Smooth muscle cell of the coronary artery (primary cell): ENCODE measurements around the gene RPA1. TPM values are rescaled to one million over a fixed set of nuclear protein-coding genes. Genes with fewer than 3 reads are reported as not detected.

Experiments used
- total RNA-seq: library from RNA; depleted of rRNA; stranded (reverse); fragments of >200 nt; gene quantifications from 2 replicates; pipeline ENCODE4 v1.2.3, GENCODE V29; 2014; ENCODE audit warnings: low replicate concordance

The RPA1 gene
- 36.0 and 55.3 TPM in 2 replicates for total RNA-seq

GRCh38 chr17:1829592-1830257, at the start of gene RPA1, which contains the start of gene SMYD4:
Gene RPA1, plus strand, starts transcription at chr17:1830005. Its CDS starts 89 bp downstream, at chr17:1830094.
Gene SMYD4, minus strand, starts transcription at chr17:1829902. Its CDS starts 1,908 bp downstream, at chr17:1827994.

Other genes starting within 250 kb of the RPA1 start
- 7.8 and 16.5 TPM in 2 replicates for gene SLC43A2, start 201.2 kb upstream of the RPA1 start, total RNA-seq
- gene SCARF1, start 184.3 kb upstream of the RPA1 start, total RNA-seq: 0.23 and 0.94 TPM in 2 replicates
- 6.2 and 6.8 TPM in 2 replicates for gene RILP, start 180.1 kb upstream of the RPA1 start, total RNA-seq
- gene PRPF8, start 145.1 kb upstream of the RPA1 start, total RNA-seq: 69.7 and 82.7 TPM in 2 replicates
- gene TLCD2, start 119.6 kb upstream of the RPA1 start, total RNA-seq: 1.8 and 4.3 TPM in 2 replicates
- gene WDR81, start 105.3 kb upstream of the RPA1 start, total RNA-seq: 13.6 and 47.5 TPM in 2 replicates
- gene SERPINF2, start 87.1 kb upstream of the RPA1 start, total RNA-seq: not detected in 2 replicates
- gene SERPINF1, start 67.9 kb upstream of the RPA1 start, total RNA-seq: 25.3 and 562 TPM in 2 replicates
- 5.9 and 7.6 TPM in 2 replicates for gene SMYD4, start 103 bp upstream of the RPA1 start, total RNA-seq
- under 0.01 and 0.23 TPM in 2 replicates for gene RTN4RL1, start 195.3 kb downstream of the RPA1 start, total RNA-seq
- 13.0 and 25.9 TPM in 2 replicates for gene DPH1, start 200.1 kb downstream of the RPA1 start, total RNA-seq
- gene OVCA2, start 212.0 kb downstream of the RPA1 start, total RNA-seq: 6.4 and 37.1 TPM in 2 replicates
- gene HIC1, start 225.1 kb downstream of the RPA1 start, total RNA-seq: 8.3 and 20.7 TPM in 2 replicates